GM21825 (cell line): ENCODE data around the gene ZBTB16.

Source experiments
- ATAC-seq: cut with Tn5 transposase; IDR thresholded peaks from one replicate; pipeline ENCODE4 v1.9.1; 2021; ENCODE audit warnings: mild to moderate bottlenecking, moderate library complexity; ENCODE audit not compliant: unreplicated experiment

The ZBTB16 gene

DNA sequence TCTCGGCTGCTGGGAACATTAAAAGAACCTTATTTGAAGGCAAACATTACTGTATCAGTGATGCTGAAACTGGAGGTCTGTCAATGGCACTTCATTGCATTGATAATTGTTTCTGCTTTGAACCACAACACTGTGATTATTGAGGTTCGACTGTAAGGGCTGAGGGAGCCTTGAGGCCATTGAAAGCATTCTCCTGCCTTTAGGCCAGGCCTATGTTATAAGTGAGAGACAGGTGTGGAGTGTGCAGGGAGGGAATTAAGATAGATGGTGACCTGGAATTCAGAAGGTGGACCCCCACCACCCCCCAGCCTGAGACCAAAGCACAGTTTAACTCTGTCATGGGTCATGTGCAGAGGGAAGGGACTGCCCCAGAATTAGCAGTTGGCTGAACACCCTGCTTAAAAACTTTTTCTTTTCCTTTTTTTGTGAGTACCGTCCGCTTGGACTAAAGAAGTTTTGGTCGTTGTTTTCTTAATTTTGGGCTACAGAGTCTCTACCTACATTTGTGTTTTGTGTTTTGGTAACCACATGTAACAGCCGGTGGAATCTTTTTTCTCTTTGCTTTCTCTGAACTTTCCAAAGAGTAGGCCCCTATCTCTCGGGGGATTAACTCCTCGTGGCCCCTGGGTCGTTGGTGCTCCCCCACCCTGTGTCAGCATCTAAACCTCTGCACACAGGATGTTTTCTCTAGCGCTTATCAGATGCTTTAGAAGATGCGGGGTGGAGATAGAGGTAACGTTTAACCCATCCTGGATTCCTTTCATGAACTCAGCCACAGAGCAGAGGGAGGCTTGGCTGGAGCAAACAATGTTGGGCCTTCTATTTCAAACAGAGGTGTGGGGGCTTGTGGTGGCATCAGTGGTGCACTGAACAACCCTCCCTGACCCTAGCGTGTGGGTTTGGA, 43.7 kb downstream of the ZBTB16 start:
- ATAC-seq = no peak

DNA sequence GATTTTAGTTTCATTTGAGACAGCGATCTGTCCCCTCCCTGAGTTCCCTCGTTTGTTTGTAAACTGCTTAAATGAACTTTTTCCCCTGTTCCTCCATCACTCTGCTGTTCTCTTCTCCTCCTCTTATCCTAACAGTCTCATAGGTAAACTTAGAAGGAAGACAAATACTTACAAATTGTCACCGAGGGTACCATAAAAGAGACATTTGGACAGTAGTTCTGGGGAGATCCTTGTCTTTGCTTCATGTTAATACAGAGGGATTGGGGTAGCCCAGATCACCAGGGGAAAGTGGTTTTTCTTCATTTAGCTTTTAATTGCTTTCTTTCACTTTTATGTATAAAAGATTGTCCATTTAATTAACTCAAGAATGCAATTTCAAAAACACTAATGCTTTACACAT, 46.1 kb downstream of the ZBTB16 start:
- no peak for ATAC-seq

GRCh38 chr11:114106047-114106446, 46.5 kb downstream of the ZBTB16 start:
- no peak for ATAC-seq

GRCh38 chr11:114106986-114107385, 47.5 kb downstream of the ZBTB16 start:
- no peak for ATAC-seq

DNA sequence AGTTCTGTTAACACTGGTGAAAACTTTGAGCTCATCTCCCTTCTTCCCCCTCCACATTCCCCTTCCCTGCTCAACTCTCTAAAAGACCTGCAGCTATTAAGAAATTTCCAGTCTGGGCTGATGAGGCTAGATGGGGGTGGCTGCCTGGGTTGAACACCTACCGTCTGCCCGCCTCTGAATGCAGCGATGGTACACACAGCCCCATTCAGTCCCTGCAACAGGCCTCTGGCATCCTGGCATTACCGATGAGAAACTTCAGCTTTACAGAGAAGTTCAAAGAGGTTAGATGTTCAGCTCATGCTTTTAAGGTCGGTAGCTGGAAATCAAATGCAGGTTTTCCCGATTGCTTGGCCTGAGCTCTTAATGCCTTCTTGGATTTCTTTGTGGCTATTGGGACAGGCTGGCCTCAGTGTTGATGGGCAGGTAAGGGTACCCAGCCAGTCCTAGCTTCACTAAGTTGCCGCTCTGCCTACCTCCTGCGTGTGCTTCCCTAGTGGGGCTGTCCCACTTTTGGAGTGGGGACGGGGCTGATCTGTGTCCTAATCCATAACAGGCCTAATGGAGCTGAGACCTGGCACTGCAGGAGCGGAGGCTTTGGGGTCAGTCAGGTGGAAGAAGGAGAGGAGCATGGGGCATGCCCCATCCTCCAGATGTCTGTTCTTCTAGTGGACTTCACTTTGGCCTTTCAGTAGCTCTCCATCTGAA, 49.1 kb downstream of the ZBTB16 start:
- ATAC-seq = no peak

- ATAC-seq = no peak
Observed at GRCh38 chr11:114109206-114110090, 49.9 kb downstream of the ZBTB16 start.

DNA sequence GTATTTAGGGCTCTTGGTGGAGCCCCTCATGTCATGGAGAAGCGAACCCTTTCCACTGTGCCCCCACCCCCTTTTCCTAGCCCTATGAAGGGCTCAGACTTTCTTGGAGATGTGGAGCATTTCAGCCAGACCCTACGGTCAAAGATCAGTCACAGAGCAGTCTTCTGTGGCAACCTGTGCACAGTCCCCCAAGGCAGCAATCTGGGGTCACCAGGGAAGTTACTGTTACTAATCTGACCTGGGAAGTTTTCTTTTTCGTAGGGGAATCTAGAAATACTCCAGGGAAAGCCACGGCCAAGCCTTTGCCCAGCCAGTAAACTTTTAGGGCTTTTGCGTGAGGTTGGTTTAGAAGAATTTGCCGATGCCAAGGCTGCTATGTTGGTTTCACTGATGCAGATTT, 50.6 kb downstream of the ZBTB16 start:
- ATAC-seq = no peak

DNA sequence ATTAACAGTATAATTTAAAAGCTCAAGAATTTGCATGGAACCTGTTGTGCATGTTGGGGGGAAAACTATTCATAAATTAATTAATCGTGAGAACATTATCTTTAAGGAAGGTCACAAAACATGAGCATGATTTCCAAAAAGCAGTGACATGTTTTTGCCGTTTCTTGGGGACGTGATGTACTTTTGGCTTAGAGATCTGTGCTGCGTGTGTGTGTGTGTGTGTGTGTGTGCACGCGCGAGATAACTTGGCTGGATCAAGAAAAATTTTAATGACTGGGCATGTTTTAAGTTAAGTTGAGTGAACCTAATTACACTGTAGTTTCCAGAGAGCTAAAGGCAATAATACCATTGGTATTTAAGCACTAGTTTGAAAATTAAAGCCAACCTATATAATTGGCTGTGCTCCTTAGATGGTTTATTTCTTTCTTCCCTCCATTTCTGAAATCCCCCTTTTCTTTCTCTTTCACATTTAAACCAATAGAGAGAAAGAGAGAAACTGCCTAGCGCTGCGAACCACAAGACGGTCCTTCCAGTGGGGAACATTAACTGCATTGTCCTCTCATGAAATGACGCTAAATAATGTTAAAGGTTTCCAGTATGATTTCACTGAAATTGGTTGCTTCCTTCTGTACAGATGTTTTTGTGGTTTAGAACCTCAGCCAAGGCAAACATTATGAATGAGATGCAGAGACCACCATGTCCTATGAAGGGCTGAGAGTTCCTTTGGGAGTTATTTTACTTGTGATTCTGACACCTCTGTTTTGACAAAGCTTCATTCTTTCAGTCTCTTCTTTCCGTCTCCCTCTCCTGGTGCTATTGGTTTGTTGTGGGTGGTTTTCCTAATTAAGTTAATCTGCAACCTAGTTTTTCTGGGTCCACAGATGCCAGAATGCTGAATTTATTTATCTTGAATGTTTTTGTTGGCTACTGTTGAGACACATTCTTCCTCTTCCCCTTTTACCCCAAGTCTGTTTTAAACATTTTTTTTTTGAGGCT, 51.7 kb downstream of the ZBTB16 start:
- ATAC-seq = no peak

DNA sequence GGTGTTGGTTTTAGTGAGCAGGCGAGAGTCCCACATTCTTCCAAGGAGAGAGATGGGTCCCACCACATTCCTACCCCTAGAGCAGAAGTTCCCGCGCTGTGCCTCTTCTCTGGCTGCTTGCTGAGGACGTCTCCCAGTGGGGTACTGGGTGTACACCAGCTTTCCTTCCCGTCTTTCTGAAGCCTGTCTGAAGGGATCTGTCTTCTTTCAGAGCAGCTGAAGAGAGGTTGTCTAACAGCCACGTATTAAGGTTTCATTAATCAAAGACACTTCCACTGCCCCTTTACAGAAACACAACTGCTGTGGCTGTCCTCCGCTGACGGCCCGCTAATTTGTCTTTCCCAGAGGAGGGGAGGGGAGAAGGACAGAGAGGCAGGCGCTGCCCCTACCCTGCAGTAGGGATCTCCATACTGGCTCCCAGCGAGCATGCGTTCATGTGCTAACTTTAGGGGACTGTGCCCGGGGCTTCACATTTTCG, 56.0 kb downstream of the ZBTB16 start:
- ATAC-seq = no peak

DNA sequence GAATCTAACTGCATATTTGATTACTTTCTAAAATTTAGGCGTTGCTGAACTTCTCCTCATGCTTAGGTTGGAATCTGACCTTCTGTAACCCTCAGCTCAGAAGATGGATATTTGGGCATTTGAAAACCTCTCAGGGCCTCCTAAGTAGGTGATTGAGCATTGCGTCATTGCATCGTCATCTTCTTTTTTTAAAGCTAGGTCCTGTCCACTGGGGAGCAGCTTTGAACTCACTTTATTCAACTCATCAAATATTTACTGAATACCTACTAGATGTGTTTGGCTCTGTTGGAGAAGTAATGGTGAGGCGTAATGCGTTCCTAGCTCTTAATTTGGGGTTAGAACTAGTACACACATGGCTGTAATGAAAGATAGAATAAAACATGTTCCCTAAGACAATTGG, 56.8 kb downstream of the ZBTB16 start:
- ATAC-seq = no peak

DNA sequence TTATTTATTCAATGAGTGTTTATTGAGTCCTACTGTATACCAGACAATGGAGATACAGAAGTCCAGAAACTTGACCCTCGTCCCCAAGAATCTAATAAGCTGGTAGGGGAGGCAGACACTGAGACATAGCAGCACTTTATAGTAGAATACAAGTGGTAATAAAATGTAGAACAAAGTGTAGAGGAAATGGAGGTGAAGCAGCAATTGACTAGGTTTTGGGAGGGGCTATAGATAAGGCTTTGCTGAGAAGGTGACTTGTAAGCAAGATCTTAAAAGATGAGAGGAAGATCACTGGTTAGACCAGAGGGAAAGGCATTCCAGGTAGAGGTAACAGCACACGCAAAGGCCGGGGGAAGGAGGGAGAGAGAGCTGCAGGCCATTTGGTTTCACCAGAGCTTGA, 57.3 kb downstream of the ZBTB16 start:
- no peak for ATAC-seq

- ATAC-seq = no peak
Observed at GRCh38 chr11:114120606-114121005, 61.1 kb downstream of the ZBTB16 start.

DNA sequence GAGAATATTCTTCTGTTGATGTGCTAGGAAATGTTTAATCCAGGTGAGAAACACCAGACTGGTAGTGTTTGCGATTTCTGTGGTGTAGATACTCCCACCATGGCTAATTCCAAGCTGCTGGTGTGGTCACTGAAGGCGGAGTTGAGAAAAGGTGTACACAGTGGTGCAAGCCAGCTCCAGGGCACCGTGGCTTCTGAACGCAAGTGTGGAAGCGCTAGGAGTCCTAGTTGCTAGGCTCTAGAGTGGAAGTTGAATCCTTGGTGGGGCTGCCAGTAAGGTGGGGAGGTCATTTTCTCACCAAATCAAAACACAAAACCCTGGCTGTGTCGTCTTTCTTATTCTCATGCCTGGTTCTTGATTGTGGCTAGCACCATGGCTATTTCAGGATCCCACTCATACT, 61.6 kb downstream of the ZBTB16 start:
- no peak for ATAC-seq

DNA sequence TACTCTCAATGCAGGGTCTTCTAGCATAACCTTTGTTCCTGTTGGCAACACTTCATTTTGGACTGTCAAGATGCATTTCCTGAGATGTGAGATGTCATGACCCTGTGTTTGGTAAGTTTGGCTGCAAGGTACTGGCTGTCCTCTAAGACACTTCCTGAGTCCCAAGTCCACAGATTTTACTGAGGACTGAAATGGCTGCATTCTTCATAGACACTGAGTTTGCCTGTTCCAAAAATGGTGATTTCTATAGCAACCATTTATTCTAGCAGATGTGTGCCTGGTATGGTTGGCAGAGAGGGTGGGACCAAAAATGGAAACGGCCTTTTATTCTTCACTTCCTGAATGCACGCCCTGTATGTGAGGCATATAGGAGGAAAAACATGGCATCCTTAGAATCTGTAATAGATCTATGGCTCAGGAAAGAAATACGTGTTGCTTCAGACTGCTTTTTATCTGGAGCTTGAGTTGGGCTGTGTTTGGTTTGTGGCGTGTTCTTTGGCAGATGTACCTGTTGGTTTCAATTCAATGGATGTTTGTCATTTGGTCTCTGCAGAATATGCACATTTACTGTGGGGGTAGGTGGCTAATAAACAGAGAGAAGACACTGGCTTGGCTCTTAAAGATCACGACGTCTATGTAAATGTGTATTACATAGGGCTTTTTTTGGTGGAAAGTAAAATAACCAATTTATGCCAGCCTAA, 62.4 kb downstream of the ZBTB16 start:
- ATAC-seq = no peak

GRCh38 chr11:114122686-114123085, 63.2 kb downstream of the ZBTB16 start:
- no peak for ATAC-seq

- ATAC-seq = no peak
Observed at GRCh38 chr11:114123692-114124330, 64.3 kb downstream of the ZBTB16 start.

DNA sequence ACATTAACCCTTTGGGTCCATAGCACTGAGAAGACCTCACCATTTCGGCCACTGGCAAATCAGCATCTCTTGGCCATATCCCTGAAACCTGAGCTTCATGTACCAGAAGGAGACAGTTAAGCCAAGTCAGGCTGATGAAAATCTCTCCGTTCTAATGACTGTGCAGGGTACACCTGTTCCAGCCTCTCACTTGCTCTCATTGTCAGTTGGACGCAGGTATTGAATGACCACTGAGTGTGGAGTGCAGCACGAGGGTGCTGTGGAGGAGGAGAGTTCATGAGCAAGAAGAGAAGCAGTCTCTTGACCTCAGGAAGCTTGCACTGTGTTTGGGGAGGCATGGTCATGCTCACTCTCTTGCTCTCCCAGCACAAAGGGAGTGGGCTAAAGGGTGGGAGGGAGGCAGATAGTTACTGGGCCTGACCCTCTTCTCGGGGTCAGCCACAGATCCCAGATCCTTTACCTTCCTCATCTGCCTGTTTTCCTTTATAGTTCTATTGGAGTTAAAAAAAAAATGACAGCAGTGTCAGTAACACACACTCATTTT, 65.2 kb downstream of the ZBTB16 start:
- ATAC-seq = no peak

DNA sequence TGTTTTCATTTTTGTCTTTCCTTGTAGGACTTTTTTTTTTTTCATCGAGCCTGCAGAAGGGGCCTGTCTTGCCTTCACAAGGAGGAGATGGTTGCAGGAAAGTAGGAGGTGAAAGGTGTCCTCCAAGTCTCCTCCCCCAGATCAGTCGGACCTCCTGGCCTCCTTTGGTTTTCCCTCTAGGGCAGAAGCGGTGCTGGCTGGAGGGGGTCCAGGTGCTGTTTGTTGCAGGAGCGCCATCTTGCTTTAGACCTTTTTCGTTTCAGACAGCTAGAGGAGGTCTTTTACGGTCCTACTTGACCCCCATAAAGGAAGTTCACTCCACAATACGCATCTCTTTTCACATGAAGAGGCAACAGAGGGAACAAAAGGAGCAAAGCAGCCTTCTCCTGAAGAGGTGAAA, 66.0 kb downstream of the ZBTB16 start:
- ATAC-seq = no peak

DNA sequence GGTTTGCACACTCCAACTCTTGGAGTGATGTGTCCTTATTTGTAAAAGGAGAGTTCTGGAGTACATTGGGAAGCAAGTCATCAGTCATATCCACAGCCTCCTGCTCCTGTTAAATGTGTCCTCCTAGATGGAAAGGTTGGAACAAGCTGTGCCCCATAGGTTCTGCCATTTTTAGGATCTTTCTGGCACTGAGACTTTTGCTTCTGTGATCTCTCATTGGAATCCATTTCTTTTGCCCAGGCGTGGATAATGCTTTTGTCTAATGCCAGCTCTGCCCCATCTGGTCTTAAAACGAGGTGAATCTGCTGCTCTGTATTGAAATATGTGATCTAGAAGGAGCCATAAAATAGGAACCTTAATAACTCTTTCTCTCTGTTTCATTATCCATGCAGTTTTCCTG, 66.4 kb downstream of the ZBTB16 start:
- ATAC-seq = no peak
